NCI-H774 (cell line): ENCODE results near the gene AZGP1.
"Not testable (repeated sequence)": the region's sequence is repeated elsewhere in the genome, so short reads cannot be mapped to it uniquely, and the experiment has no call there.

Experiments used
- DNase-seq: peaks from one replicate; lab custom pipeline; 2025; lab: John Stamatoyannopoulos, UW

AZGP1 gene

GRCh38 chr7:99975782-99976521, at the start of gene AZGP1:
Gene AZGP1 (minus strand): TSS chr7:99976031. CDS start chr7:99976020, 11 bp downstream.
- no peak for DNase-seq

GRCh38 chr7:100024020-100024619, 48.3 kb upstream of the AZGP1 start:
- no peak for DNase-seq

DNA sequence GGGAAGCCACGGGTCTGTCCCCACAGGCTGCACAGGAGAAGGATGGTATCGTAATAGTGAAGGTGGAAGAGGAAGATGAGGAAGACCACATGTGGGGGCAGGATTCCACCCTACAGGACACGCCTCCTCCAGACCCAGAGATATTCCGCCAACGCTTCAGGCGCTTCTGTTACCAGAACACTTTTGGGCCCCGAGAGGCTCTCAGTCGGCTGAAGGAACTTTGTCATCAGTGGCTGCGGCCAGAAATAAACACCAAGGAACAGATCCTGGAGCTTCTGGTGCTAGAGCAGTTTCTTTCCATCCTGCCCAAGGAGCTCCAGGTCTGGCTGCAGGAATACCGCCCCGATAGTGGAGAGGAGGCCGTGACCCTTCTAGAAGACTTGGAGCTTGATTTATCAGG, 47.7 kb upstream of the AZGP1 start:
- no peak for DNase-seq

DNA sequence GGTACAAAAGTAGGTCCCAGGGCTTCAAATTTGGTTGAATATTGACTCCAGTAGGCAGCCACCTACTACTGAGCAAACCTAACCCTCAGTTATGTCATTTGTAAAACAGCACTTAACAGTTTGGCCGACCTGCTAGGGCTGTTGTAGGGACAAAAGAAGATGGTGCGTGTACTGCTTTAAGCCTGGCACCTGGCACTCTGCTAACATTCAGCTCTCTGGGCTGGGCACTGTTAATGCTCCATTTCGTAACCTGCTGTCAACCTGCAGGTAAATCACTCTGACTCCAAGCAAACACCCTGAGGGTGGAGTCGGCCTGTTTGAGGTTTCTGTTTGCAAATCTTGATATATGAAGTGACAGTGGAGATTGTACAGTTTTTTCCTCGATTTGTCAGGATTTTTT, 46.8 kb upstream of the AZGP1 start:
- DNase-seq: peak; percentile 78

DNA sequence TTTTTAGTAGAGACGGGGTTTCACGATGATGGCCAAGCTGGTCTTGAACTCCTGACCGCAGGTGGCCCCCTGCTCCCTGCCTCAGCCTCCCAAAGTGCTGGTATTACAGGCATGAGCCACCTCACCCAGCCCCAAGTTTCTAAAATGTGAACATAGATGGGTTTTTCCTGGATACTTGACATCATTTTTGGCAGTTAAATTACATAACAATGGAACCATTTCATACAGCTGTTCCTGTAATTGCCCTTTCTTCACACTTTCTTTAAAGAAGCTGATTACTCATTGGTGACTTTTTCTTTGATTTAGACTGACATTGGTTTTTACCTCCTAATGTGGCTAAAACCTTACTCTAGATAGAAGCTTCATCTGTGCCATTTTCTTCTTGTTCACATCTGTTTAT, 45.5 kb upstream of the AZGP1 start:
- no peak for DNase-seq

DNA sequence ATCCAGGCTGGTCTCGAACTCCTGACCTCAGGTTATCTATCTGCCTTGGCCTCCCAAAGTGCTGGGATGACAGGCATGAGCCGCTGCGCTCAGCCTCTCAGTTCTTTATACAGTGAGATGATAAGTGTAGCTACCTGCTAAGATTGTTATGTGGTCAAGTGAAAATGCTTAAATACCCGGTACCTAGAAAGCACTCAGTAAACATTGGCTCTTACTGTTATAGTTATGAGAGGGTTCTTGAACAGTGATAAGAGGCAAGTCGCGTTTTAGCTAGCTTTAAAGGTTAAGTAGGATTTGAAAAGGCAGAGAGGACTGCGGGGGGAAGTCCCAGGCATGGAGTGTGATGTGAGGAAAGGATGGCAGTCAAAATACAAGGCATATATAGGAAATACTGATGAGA, 44.1 kb upstream of the AZGP1 start:
- no peak for DNase-seq

- DNase-seq: no peak
These were observed 42.0 kb upstream of the AZGP1 start for GRCh38 chr7:100017875-100018274.

DNA sequence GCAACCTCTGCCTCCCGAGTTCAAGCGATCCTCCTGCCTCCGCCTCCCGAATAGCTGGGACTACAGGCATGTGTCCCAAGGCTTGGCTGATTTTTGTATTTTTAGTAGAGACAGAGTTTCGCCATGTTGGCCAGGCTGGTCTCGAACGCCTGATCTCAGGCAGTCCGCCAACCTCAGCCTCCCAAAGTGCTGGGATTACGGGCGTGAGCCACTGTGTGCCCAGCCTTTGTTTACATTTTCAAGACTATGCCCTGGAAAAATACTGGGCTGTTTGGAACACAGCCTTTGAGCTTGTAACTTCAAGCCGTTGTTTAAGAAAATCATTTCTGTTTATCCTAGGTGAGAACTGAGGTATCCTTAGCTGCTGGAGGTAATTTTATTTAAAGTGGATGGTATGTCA, 41.5 kb upstream of the AZGP1 start:
- DNase-seq: no peak

GRCh38 chr7:100016215-100016901, 40.5 kb upstream of the AZGP1 start:
- DNase-seq: no peak

- peak; percentile 91 for DNase-seq
These were observed 39.7 kb upstream of the AZGP1 start, which contains the start of gene ZKSCAN1 for GRCh38 chr7:100015232-100016214. Gene ZKSCAN1 (plus strand): TSS chr7:100015596. CDS start chr7:100023507, 7,911 bp downstream.

DNA sequence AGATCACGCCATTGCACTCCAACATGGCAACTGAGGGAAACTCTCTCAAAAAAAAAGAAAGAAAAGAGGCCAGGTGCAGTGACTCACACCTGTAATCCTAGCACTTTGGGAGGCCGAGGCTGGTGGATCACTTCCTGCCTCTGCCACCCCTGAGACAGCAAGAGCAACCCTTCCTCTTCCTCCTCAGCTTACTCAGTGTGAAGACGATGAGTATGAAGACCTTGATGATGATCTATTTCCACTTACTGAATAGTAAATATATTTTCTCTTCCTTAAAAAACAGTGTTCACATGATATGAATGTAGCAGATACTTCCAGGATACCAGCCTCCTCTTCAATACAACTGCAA, 37.5 kb upstream of the AZGP1 start:
- no peak for DNase-seq

- DNase-seq: not testable (repeated sequence)
These were observed 36.8 kb upstream of the AZGP1 start for GRCh38 chr7:100012385-100013327.

- DNase-seq: no peak
These were observed 35.7 kb upstream of the AZGP1 start for GRCh38 chr7:100011516-100011915.

DNA sequence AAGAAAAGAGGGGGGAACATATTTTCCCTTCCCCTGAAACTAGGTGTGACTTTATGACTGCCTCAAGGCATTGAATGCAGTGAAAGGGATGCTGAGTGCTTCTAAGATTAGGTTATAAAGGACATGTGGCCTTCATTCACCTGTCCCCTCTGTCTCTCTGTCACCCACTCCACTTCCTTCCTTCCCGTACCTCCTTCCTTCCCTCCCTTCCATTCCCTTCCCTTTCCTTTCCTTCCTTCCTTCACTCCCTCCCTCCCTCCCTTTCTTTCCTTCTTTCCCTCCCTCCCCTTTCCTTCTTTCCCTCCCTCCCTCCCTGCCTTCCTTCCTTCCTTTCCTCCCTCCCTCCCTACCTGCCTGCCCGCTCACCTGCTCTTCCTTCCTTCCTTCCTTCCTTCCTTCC, 35.1 kb upstream of the AZGP1 start:
- DNase-seq: no peak

DNA sequence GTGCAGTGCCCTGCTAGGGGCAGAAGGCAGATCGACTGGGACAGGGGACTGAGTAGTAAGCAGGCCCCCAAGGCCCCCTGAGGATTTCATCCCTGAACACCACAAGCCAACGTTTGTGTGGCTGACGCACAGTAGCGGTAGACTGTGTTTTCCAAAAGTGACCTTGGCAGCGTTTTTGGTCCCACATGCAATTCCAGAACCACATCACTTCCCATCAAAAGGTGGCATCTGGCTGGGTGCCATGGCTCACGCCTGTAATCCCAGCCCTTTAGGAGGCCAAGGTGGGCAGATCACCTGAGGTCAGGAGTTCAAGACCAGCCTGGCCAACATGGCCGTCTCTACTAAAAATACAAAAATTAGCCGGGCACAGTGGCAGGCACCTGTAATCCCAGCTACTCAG, 34.1 kb upstream of the AZGP1 start:
- not testable (repeated sequence) for DNase-seq

DNA sequence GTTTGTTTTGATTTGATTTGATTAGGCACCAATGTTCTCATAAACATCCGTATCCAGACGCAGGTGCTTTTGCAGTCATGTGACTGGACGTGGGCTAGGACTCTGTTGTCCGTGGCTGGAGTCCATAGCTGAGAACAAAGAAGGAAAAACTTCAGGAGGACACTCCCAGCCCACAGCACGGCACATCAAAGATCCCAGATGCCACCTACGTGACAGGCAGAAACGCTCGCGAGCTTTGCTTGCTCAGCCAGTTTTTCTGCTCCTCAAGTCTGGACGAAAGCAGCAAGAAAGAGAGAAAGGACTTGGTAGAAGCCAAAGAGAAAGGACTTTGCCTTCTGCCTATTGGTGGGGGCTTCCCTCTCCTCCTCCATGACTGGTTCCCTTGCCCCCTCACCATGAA, 32.7 kb upstream of the AZGP1 start:
- DNase-seq: peak; percentile 37

GRCh38 chr7:100007887-100008286, 32.1 kb upstream of the AZGP1 start:
- peak; percentile 19 for DNase-seq

- DNase-seq: peak; percentile 95
These were observed 28.2 kb upstream of the AZGP1 start for GRCh38 chr7:100003711-100004661.

- no peak for DNase-seq
These were observed 24.4 kb upstream of the AZGP1 start for GRCh38 chr7:100000239-100000638.
